Glutamatergic neuron (in vitro differentiated cells): Measurements from ENCODE around the gene AKT1S1. TPM values are rescaled to one million over a fixed set of nuclear protein-coding genes. Genes with fewer than 3 reads are reported as not detected.
A peak's percentile ranks its signal among the peaks of the same experiment; 100 is the strongest.

ENCODE experiments used
- DNase-seq: peaks from one replicate; pipeline ENCODE4 v3.0.0; 2022
- H3K27ac Mint-ChIP-seq: one replicate; pipeline ENCODE4 v1.8.0; 2020; ENCODE audit warnings: mild to moderate bottlenecking, mixed read lengths, inconsistent platforms; ENCODE audit not compliant: unreplicated experiment
- H3K27me3 Mint-ChIP-seq: one replicate; pipeline ENCODE4 v1.8.0; 2020; ENCODE audit warnings: mild to moderate bottlenecking, moderate library complexity, mixed read lengths, inconsistent platforms; ENCODE audit not compliant: unreplicated experiment
- H3K36me3 Mint-ChIP-seq: one replicate; pipeline ENCODE4 v1.8.0; 2020; ENCODE audit warnings: mild to moderate bottlenecking, mixed read lengths, inconsistent platforms; ENCODE audit not compliant: unreplicated experiment
- H3K4me1 Mint-ChIP-seq: one replicate; pipeline ENCODE4 v1.8.0; 2020; ENCODE audit warnings: mild to moderate bottlenecking, low read depth, mixed read lengths, inconsistent platforms; ENCODE audit not compliant: unreplicated experiment
- H3K4me3 Mint-ChIP-seq: one replicate; pipeline ENCODE4 v1.8.0; 2020; ENCODE audit warnings: mild to moderate bottlenecking, mixed read lengths, inconsistent platforms; ENCODE audit not compliant: unreplicated experiment
- H3K9me3 Mint-ChIP-seq: one replicate; pipeline ENCODE4 v1.8.0; 2020; ENCODE audit warnings: mild to moderate bottlenecking, moderate library complexity, mixed read lengths, inconsistent platforms; ENCODE audit not compliant: unreplicated experiment
- total RNA-seq: library from RNA; stranded (reverse); fragmentation: NEBNext Ultra II Directional; extraction: Animal tissue kit (Norgen Biotek cat#: 25700); gene quantifications from one replicate; pipeline ENCODE4 v1.2.1, GENCODE V29; 2021; ENCODE audit not compliant: unreplicated experiment
- TF ChIP-seq, protein P1 (sequence below): fragments of 200-600 bp; sonication (generic); IDR thresholded peaks from one replicate; pipeline ENCODE4 v1.5.0; 2021; ENCODE audit not compliant: partially characterized antibody, unreplicated experiment

Gene AKT1S1
- total RNA-seq, 1 donor from 2014 or later: 23.7 TPM

DNA sequence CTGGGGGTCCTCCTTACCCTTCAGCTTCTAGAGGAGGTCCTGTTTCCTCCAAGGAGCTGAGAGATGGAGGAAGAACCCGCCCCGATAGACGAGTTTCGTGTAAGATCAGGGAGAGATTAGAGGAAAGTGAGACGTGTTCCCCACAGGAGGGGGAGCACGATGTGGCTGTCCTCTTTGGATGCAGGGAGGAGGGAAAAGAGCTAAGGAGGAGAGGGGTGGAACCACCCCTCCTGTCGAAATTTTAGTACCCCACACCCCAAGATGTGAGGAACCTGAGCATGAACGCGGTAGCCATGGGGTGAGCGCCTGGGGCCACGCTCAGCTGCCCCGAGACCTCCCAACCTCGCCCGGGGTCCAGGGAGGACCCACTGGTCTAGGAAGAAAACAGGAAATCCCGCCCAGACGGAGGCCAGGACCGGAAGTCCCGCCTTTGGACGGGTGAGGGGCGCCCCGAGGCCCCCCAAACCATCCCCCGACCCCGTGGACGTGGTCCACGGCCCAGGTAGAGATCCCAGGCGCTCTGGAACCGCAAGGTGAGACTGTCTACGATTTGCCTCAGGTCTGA lies 1.2 kb downstream of the AKT1S1 start:
- Mint-ChIP-seq H3K9me3 (peaks cover 14% of the 10 kb centered on the region), H3K27ac (no peak overlapping the region), H3K27me3 (peaks cover 18% of the 10 kb centered on the region), H3K36me3 (no peaks in the 10 kb centered on the region), H3K4me3 (no peak overlapping the region), H3K4me1 (peaks cover 11% of the 10 kb centered on the region)
- peak; percentile 78 for DNase-seq
- TF ChIP-seq, protein P1, sequence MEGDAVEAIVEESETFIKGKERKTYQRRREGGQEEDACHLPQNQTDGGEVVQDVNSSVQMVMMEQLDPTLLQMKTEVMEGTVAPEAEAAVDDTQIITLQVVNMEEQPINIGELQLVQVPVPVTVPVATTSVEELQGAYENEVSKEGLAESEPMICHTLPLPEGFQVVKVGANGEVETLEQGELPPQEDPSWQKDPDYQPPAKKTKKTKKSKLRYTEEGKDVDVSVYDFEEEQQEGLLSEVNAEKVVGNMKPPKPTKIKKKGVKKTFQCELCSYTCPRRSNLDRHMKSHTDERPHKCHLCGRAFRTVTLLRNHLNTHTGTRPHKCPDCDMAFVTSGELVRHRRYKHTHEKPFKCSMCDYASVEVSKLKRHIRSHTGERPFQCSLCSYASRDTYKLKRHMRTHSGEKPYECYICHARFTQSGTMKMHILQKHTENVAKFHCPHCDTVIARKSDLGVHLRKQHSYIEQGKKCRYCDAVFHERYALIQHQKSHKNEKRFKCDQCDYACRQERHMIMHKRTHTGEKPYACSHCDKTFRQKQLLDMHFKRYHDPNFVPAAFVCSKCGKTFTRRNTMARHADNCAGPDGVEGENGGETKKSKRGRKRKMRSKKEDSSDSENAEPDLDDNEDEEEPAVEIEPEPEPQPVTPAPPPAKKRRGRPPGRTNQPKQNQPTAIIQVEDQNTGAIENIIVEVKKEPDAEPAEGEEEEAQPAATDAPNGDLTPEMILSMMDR: no peak

DNA sequence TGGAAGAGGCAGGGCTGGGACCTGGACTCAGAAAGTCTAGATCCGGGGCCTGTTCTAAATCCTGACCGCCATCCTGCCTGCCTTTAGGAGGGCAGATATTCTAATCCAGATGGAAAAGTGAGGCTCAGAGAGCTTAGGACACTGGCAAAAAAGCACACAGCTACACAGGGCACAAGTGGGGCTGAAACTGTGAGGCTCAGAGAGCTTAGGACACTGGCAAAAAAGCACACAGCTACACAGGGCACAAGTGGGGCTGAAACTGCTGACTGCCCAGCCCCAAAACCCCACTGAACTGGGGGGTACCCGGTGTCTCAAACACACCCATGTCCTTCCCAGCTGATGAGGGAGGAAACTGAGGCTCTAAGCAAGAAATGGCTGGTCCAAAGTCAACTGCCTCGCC lies 2.0 kb downstream of the AKT1S1 start:
- Mint-ChIP-seq H3K36me3 (no peaks in the 10 kb centered on the region), H3K27ac (peak overlapping the region; percentile 66), H3K4me3 (no peak overlapping the region), H3K4me1 (peaks cover 16% of the 10 kb centered on the region), H3K27me3 (peaks cover 18% of the 10 kb centered on the region), H3K9me3 (peaks cover 15% of the 10 kb centered on the region)
- DNase-seq: no peak
- TF ChIP-seq, protein P1: no peak

DNA sequence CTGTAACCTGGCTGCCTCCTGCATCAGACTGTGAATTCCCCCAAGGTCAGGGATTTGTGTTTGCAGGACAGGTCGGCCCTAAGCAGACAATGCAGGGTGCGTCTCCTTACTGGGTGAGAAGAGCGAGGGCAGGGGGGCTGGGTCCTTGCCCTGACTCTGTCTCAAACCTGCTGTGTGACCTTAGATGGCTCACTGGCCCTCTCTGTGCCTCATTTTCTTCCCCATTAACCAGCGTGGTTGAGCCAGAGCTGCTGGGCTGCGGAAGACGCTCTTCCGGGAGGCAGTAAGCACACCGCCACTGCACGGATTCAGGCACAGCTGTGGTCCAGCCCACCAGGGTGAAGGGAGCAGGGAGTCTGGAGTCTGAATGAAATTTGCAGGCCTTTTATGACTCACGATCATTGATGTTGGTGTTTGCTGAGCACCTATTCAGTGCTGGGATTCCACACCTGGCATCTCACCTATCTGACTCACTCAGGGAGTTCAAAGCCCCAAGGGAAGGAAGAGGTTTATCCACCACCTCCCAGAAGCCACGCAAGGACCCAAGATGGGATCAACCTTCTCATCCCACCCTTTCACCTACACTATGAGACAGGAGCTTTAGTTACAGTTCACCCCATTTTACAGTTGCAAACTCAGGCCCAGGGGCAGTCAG lies 2.5 kb downstream of the AKT1S1 start:
- peaks cover 17% of the 10 kb centered on the region for H3K4me1 Mint-ChIP-seq
- DNase-seq: no peak
- peaks cover 17% of the 10 kb centered on the region for H3K9me3 Mint-ChIP-seq
- H3K4me3 Mint-ChIP-seq: peak overlapping the region; percentile 55
- TF ChIP-seq, protein P1: no peak
- peak overlapping the region; percentile 66 for H3K27ac Mint-ChIP-seq
- H3K36me3 Mint-ChIP-seq: no peaks in the 10 kb centered on the region
- H3K27me3 Mint-ChIP-seq: peaks cover 21% of the 10 kb centered on the region

DNA sequence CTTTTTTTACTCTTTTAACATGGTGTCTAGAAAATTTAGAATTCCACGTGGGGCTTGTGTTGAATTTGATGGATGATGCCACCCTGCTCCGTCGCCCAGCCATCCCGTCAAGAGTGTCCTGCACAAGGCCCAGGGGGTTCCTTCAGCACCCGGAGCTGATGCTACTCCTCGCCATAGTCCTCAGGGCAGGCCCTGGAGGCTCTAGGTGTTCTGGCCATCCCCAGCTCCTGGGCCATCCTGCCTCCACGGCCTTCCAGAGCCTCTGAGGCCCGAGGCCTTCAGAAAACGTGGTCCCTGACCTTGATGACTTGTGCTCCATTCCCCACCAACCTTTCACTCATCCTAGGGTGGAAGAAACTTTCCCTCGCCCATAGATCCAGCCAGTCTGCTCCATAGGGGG lies 3.3 kb downstream of the AKT1S1 start:
- Mint-ChIP-seq H3K4me3 (peak overlapping the region; percentile 55), H3K27ac (no peak overlapping the region), H3K36me3 (no peaks in the 10 kb centered on the region), H3K4me1 (peaks cover 14% of the 10 kb centered on the region), H3K9me3 (peaks cover 15% of the 10 kb centered on the region), H3K27me3 (peaks cover 17% of the 10 kb centered on the region)
- no peak for DNase-seq
- TF ChIP-seq, protein P1: no peak

DNA sequence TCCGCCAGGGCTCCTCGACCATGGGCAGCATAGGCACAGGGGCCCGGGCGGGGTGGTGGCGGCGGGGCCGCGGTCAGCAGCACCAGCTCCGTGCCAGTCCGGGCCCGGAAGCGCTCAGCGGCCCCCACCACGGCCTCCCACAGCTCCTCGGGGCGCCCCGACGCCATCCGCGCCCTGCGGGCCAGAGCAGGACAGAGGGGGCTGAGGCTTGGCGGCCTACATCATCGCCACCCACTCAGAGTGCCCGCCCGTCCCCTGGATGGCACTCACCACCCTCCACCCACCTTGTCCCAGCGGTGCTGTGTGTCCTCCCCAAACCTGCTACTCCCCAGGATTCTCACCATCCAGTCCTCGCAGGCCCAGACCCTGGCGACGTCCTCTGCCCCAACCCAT lies 4.0 kb downstream of the AKT1S1 start:
- H3K36me3 Mint-ChIP-seq: no peaks in the 10 kb centered on the region
- H3K4me3 Mint-ChIP-seq: no peak overlapping the region
- H3K4me1 Mint-ChIP-seq: peaks cover 13% of the 10 kb centered on the region
- H3K9me3 Mint-ChIP-seq: peaks cover 12% of the 10 kb centered on the region
- peaks cover 14% of the 10 kb centered on the region for H3K27me3 Mint-ChIP-seq
- H3K27ac Mint-ChIP-seq: no peak overlapping the region
- DNase-seq: no peak
- TF ChIP-seq, protein P1: no peak
